A549 (cell line): ENCODE measurements around the gene KISS1. TPM values are rescaled to one million over a fixed set of nuclear protein-coding genes. Genes with fewer than 3 reads are reported as not detected.

Source experiments
- ATAC-seq, 2 experiments: fragments of 200-7000 bp in 1 of 2; fragments of >200 bp in 1 of 2; cut with Nextera tagmentation in 1 of 2; cut with Tn5 transposase in 1 of 2; 3 replicates each; pipeline versions ENCODE4 v1.8.0 to v1.9.1; 2018 to 2020; ENCODE audit warnings: mild to moderate bottlenecking in 1 of 2, moderate library complexity in 1 of 2
- CTCF ChIA-PET: fragments of 300-600 bp; sonication (Branson Sonifier 250); formaldehyde crosslinking; extraction: SDS; loops from one replicate; lab custom pipeline; 2021; ENCODE audit warnings: antibody characterized with exemption, inconsistent platforms; lab: Yijun Ruan, JAX
- POLR2A ChIA-PET: fragments of 350-600 bp; formaldehyde crosslinking; extraction: SDS; loops from one replicate; lab custom pipeline; 2021; ENCODE audit warnings: antibody characterized with exemption, inconsistent platforms; lab: Yijun Ruan, JAX
- DNase-seq, 2 experiments: peaks; one replicate each; pipeline versions ENCODE4 v3.0.0 to v3.0.0-alpha.2; 2011 to 2016; ENCODE audit warnings: low read depth in 1 of 2, low spot score in 1 of 2
- FAIRE-seq: peaks from 2 replicates; lab custom pipeline; 2011; peaks lifted over from hg19 to GRCh38; lab: Jason Lieb, UNC
- H3K27ac ChIP-seq, 2 experiments: fragments of >200 bp; sonication (Bioruptor Twin); formaldehyde crosslinking; 3 replicates each; pipeline ENCODE4 v1.5.1; 2016 to 2017
- H3K4me1 ChIP-seq: fragments of >200 bp; sonication (Bioruptor Twin); formaldehyde crosslinking; 3 replicates; pipeline ENCODE4 v1.6.1; 2016
- H3K4me2 ChIP-seq: fragments of >200 bp; sonication (Bioruptor Twin); formaldehyde crosslinking; 3 replicates; pipeline ENCODE4 v1.6.1; 2016
- H3K4me3 ChIP-seq: fragments of >200 bp; sonication (Bioruptor Twin); formaldehyde crosslinking; 3 replicates; pipeline ENCODE4 v1.5.1; 2016
- H3K9me3 ChIP-seq: fragments of >200 bp; sonication (Bioruptor Twin); formaldehyde crosslinking; 3 replicates; pipeline ENCODE4 v1.6.1; 2016
- BHLHE40 ChIP-seq: IDR thresholded peaks from 2 replicates; pipeline ENCODE4 v1.6.1; 2012; ENCODE audit warnings: low read depth, low read length, inconsistent platforms
- CBX8 ChIP-seq: fragments of 200-600 bp; sonication (generic); IDR thresholded peaks from 2 replicates; pipeline ENCODE4 v1.6.1; 2016
- CHD2 ChIP-seq: fragments of 150-350 bp; IDR thresholded peaks from 2 replicates; pipeline ENCODE4 v1.6.1; 2014; ENCODE audit warnings: low read length; ENCODE audit not compliant: partially characterized antibody
- CHD4 ChIP-seq: fragments of 200-600 bp; sonication (generic); IDR thresholded peaks from 2 replicates; pipeline ENCODE4 v1.6.1; 2016; ENCODE audit warnings: antibody characterized with exemption, mild to moderate bottlenecking, borderline replicate concordance
- CTCF ChIP-seq: fragments of >200 bp; sonication (Bioruptor Twin); formaldehyde crosslinking; IDR thresholded peaks from 3 replicates; pipeline ENCODE4 v1.5.1; 2016
- E2F6 ChIP-seq: IDR thresholded peaks from 2 replicates; pipeline ENCODE4 v1.6.1; 2012; ENCODE audit warnings: low read depth, borderline replicate concordance
- EHF ChIP-seq: fragments of 250-450 bp; sonication (Bioruptor Pico); IDR thresholded peaks from 2 replicates; pipeline ENCODE4 v1.5.0; 2020; ENCODE audit warnings: mild to moderate bottlenecking
- EHMT2 ChIP-seq: fragments of 200-600 bp; sonication (generic); IDR thresholded peaks from 2 replicates; pipeline ENCODE4 v1.6.1; 2016; ENCODE audit warnings: antibody characterized with exemption, low read depth, mild to moderate bottlenecking, moderate library complexity
- HOXA7 ChIP-seq: fragments of 250-450 bp; sonication (Bioruptor Pico); IDR thresholded peaks from 2 replicates; pipeline ENCODE4 v1.5.0; 2020; ENCODE audit warnings: mild to moderate bottlenecking, moderate library complexity
- HOXB13 ChIP-seq: fragments of 250-450 bp; sonication (Bioruptor Pico); IDR thresholded peaks from 2 replicates; pipeline ENCODE4 v1.5.0; 2020; ENCODE audit warnings: low read depth, mild to moderate bottlenecking, moderate library complexity
- HOXB5 ChIP-seq: fragments of 250-450 bp; sonication (Bioruptor Pico); IDR thresholded peaks from 2 replicates; pipeline ENCODE4 v1.5.0; 2020; ENCODE audit warnings: mild to moderate bottlenecking, moderate library complexity
- KDM5A ChIP-seq: fragments of 200-600 bp; sonication (generic); IDR thresholded peaks from 2 replicates; pipeline ENCODE4 v1.6.1; 2016; ENCODE audit warnings: antibody characterized with exemption, mild to moderate bottlenecking
- NPAS2 ChIP-seq: fragments of 250-450 bp; sonication (Bioruptor Pico); IDR thresholded peaks from 2 replicates; pipeline ENCODE4 v1.8.0; 2022; ENCODE audit warnings: mild to moderate bottlenecking, moderate library complexity, borderline replicate concordance
- NR3C1 ChIP-seq: fragments of >200 bp; sonication (Bioruptor Twin); formaldehyde crosslinking; IDR thresholded peaks from 3 replicates; pipeline ENCODE4 v1.6.1; 2017
- RAD21 ChIP-seq, 2 experiments: fragments of >200 bp in 1 of 2; sonication (Bioruptor Twin) in 1 of 2; formaldehyde crosslinking in 1 of 2; IDR thresholded peaks in 1 of 2; conservative IDR thresholded peaks in 1 of 2; 2 replicates in 1 of 2; 3 replicates in 1 of 2; pipeline ENCODE4 v1.6.1; 2012 to 2018; ENCODE audit warnings: inconsistent platforms in 1 of 2
- RCOR1 ChIP-seq: fragments of 150-350 bp; IDR thresholded peaks from 2 replicates; pipeline ENCODE4 v1.6.1; 2014; ENCODE audit warnings: antibody characterized with exemption, low read length, low read depth
- RFX5 ChIP-seq: fragments of 450-650 bp; IDR thresholded peaks from 2 replicates; pipeline ENCODE4 v1.7.1; 2014; ENCODE audit warnings: antibody characterized with exemption, mild to moderate bottlenecking, moderate library complexity
- SMC3 ChIP-seq: fragments of >200 bp; sonication (Bioruptor Twin); formaldehyde crosslinking; IDR thresholded peaks from 3 replicates; pipeline ENCODE4 v1.6.1; 2018; ENCODE audit warnings: inconsistent platforms
- TFCP2L1 ChIP-seq: fragments of 250-450 bp; sonication (Bioruptor Pico); IDR thresholded peaks from 2 replicates; pipeline ENCODE4 v1.5.0; 2021; ENCODE audit warnings: mild to moderate bottlenecking
- TP53 ChIP-seq: fragments of 250-450 bp; sonication (Bioruptor Pico); IDR thresholded peaks from 2 replicates; pipeline ENCODE4 v1.5.0; 2021; ENCODE audit warnings: mild to moderate bottlenecking, moderate library complexity
- ZSCAN20 ChIP-seq: fragments of 250-450 bp; sonication (Bioruptor Pico); IDR thresholded peaks from 2 replicates; pipeline ENCODE4 v1.8.0; 2022; ENCODE audit warnings: mild to moderate bottlenecking, moderate library complexity
- WGBS: methylation state at CpG from one replicate; pipeline ENCODE4 v1.1.6; 2017; ENCODE audit errors: missing lambda C conversion rate; 5-methylcytosine and 5-hydroxymethylcytosine counted together
- polyA plus RNA-seq, 4 experiments: library from polyadenylated mRNA; depleted of rRNA in 3 of 4; stranded (reverse); fragments of >200 nt; fragmentation: RNase III in 1 of 4; extraction: RNeasy Plus Mini Kit Qiagen cat#74134 plus additional on column Dnase treatment in 1 of 4; gene quantifications; 2 replicates in 3 of 4; 3 replicates in 1 of 4; pipeline ENCODE4 v1.2.3, GENCODE V29; 2011 to 2017
- TF ChIP-seq, protein P1 (sequence below): IDR thresholded peaks from 2 replicates; pipeline ENCODE4 v1.6.1; 2012
- TF ChIP-seq, protein P2 (sequence below): IDR thresholded peaks from 2 replicates; pipeline ENCODE4 v1.6.1; 2012

Gene KISS1
- polyA plus RNA-seq, 2 of the 4 experiments (the other 2 are of a cell fraction) = 0.23 TPM; not detected in 1

- TF ChIP-seq, protein P1, sequence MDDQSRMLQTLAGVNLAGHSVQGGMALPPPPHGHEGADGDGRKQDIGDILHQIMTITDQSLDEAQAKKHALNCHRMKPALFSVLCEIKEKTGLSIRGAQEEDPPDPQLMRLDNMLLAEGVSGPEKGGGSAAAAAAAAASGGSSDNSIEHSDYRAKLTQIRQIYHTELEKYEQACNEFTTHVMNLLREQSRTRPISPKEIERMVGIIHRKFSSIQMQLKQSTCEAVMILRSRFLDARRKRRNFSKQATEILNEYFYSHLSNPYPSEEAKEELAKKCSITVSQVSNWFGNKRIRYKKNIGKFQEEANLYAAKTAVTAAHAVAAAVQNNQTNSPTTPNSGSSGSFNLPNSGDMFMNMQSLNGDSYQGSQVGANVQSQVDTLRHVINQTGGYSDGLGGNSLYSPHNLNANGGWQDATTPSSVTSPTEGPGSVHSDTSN = no peak
These were observed 26.4 kb downstream of the KISS1 start (continued) for GRCh38 chr1:204169858-204170257.

DNA sequence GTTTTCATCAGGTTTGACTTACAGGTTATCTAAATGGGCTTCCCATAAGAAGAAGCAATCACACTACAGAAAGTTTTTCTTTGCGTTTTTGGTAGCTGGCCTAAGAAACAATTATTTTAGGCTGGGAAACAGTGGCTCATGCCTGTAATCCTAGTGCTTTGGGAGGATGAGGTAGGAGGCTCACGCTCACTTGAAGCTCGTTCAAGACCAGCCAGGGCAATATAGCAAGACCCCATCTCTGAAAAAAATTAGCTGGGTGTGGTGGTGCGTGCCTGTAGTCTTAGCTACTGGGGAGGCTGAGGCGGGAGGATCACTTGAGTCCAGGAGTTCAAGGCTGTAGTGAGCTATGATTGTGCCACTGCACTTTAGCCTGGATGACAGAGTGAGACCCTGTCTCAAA lies 28.6 kb downstream of the KISS1 start:
- no peak overlapping the region for H3K4me2 ChIP-seq
- FAIRE-seq = no peak
- 42% methylated on average over 5 of the region's 5 CpGs for WGBS
- CTCF ChIA-PET = interaction anchor here (0.8 to 16.3 kb wide), 11 partner anchors 10 to 335 kb away, joined by 3 to 314 read pairs (median 7); partner anchors contain the start of genes GOLT1A, PLEKHA6 and SNRPE
- H3K4me1 ChIP-seq = peaks cover 5% of the 10 kb centered on the region; the same call in 2 of the 3 replicates
- no peak for ATAC-seq
- DNase-seq = no peak
- TF ChIP-seq ZSCAN20 (CRISPR knock-in tag) = no peak
- no peak for TF ChIP-seq CBX8
- TF ChIP-seq CHD2 = no peak
- TF ChIP-seq TFCP2L1 (CRISPR knock-in tag) = no peak
- no peak for TF ChIP-seq KDM5A
- TF ChIP-seq RAD21 (conservative IDR thresholded peaks at IDR 0.05 in 1 of 2, IDR thresholded peaks at IDR 0.05 in 1 of 2) = no peak
- TF ChIP-seq, all 56 proteins: peak for 0
- H3K27ac ChIP-seq = no peak overlapping the region
- no peak overlapping the region for H3K4me3 ChIP-seq
- H3K9me3 ChIP-seq = peaks cover 20% of the 10 kb centered on the region
- POLR2A ChIA-PET = no interaction called here

- H3K4me2 ChIP-seq = no peak within 1 kb of the TSS
- CTCF ChIA-PET = interaction anchor here (1.0 to 16.3 kb wide), 13 partner anchors 11 to 337 kb away, joined by 3 to 314 read pairs (median 6); partner anchors contain the start of genes GOLT1A, KISS1 and PLEKHA6
- H3K27ac ChIP-seq = no peak within 1 kb of the TSS
- DNase-seq = no peak
- TF ChIP-seq, protein P2, sequence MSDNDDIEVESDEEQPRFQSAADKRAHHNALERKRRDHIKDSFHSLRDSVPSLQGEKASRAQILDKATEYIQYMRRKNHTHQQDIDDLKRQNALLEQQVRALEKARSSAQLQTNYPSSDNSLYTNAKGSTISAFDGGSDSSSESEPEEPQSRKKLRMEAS = no peak
- no peak for TF ChIP-seq CHD4
- no peak for TF ChIP-seq NR3C1
- TF ChIP-seq BHLHE40 = no peak
- TF ChIP-seq TP53 = no peak
- TF ChIP-seq E2F6 = no peak
- no peak for TF ChIP-seq HOXA7
- TF ChIP-seq NPAS2 = no peak
- TF ChIP-seq HOXB13 (CRISPR knock-in tag) = no peak
- TF ChIP-seq CHD2 = no peak
- no peak for TF ChIP-seq RCOR1
- TF ChIP-seq EHF (CRISPR knock-in tag) = no peak
- no peak for TF ChIP-seq RFX5
- no peak within 1 kb of the TSS for H3K4me3 ChIP-seq
- ATAC-seq = no peak
- H3K9me3 ChIP-seq = peaks cover 20% of the 10 kb centered on the region
- 63% methylated on average over 5 of the region's 5 CpGs for WGBS
- POLR2A ChIA-PET = no interaction called here
- no peaks in the 10 kb centered on the region for H3K4me1 ChIP-seq
- no peak for FAIRE-seq
These were observed 30.1 kb downstream of the KISS1 start, which contains the start of gene REN for GRCh38 chr1:204166219-204166618. Gene REN, minus strand, starts transcription at chr1:204166337. Its CDS starts 44 bp downstream, at chr1:204166293.

- peak; percentile 97 for TF ChIP-seq RAD21 (conservative IDR thresholded peaks at IDR 0.05 in 1 of 2, IDR thresholded peaks at IDR 0.05 in 1 of 2)
- peak; percentile 91 for TF ChIP-seq SMC3
- TF ChIP-seq EHMT2 = no peak
- peak; percentile 98 for TF ChIP-seq CTCF
- TF ChIP-seq HOXB5 = 0 out of 2 replicates have a peak, but pooled peaks have one; percentile 36
- no peak overlapping the region for H3K4me2 ChIP-seq
- POLR2A ChIA-PET = interaction anchor here (0.7 kb wide), 1 partner anchor 835 kb away, joined by 5 read pairs; no protein-coding TSS in a partner anchor
- WGBS = 12% methylated on average over 7 of the region's 7 CpGs
- H3K9me3 ChIP-seq = no peaks in the 10 kb centered on the region
- ATAC-seq (peak; percentile 89 to 98), FAIRE-seq (no peak), DNase-seq (peak; percentile 77 to 85)
- no peak overlapping the region for H3K27ac ChIP-seq
- CTCF ChIA-PET = interaction anchor here (0.5 to 16.3 kb wide), 88 partner anchors 10 to 989 kb away, joined by 3 to 314 read pairs (median 5); partner anchors contain the start of genes ETNK2, GOLT1A, KISS1 and PLEKHA6
- H3K4me3 ChIP-seq = no peak overlapping the region
- H3K4me1 ChIP-seq = no peaks in the 10 kb centered on the region
These were observed 33.7 kb downstream of the KISS1 start for GRCh38 chr1:204162494-204163074.
